Measurements from ENCODE around the gene ZNF487. TPM values are rescaled to one million over a fixed set of nuclear protein-coding genes. Genes with fewer than 3 reads are reported as not detected.
A peak's percentile ranks its signal among the peaks of the same experiment; 100 is the strongest.
"Not testable (repeated sequence)": the region's sequence is repeated elsewhere in the genome, so short reads cannot be mapped to it uniquely, and the experiment has no call there.

ZNF487 gene
- total and polyA plus RNA-seq, 4 experiments from 2014 or later = 3.1 to 7.7 (median 5.2) TPM

DNA sequence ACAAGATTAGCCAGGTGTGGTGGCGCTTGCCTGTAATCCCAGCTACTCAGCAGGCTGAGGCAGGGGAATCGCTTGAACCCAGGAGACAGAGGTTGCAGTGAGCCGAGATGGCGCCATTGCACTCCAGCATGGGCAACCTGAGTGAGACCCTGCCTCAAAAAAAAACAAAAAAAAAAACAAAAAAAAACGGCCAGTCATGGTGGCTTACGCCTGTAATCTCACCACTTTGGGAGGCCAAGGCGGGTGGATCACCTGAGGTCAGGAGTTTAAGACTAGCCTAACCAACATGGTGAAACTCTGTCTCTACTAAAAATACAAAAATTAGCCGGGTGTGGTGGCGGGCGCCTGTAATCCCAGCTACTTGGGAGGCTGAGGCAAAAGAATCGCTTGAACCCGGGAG is 10.4 kb upstream of the ZNF487 start:
- CTCF ChIA-PET (ENCODE audit: partially characterized antibody) = interaction anchor here (0.7 kb wide), 1 partner anchor 47 kb away, joined by 4 read pairs; no protein-coding TSS in a partner anchor
- H3K27ac ChIP-seq (ENCODE audit: low read depth, low read length); H3K27ac Mint-ChIP-seq; H3K4me3 ChIP-seq (ENCODE audit: low read length in 2 of 2); DNase-seq; H3K36me3 ChIP-seq (ENCODE audit: insufficient read depth, low read length); H3K9me3 Mint-ChIP-seq; H3K9me3 ChIP-seq (ENCODE audit: control insufficient read depth in 1 of 2, low read length in 2 of 2); H3K4me3 Mint-ChIP-seq; H3K36me3 Mint-ChIP-seq; intact Hi-C loops (cut with micrococcal nuclease); H3K27me3 Mint-ChIP-seq; H3K27me3 ChIP-seq (ENCODE audit: insufficient read depth, low read length): not testable (repeated sequence)
- POLR2A ChIA-PET (ENCODE audit: partially characterized antibody) = interaction anchor here (0.6 to 2.0 kb wide), 4 partner anchors 10 to 30 kb away, joined by 3 to 11 read pairs (median 5); partner anchors contain the start of gene ZNF487
- peaks cover 30% of the 10 kb centered on the region for H3K4me1 ChIP-seq (ENCODE audit: insufficient read depth, low read length)
- H3K4me1 Mint-ChIP-seq = peaks cover 9 to 24% (median 15%) of the 10 kb centered on the region in 4 donors

DNA sequence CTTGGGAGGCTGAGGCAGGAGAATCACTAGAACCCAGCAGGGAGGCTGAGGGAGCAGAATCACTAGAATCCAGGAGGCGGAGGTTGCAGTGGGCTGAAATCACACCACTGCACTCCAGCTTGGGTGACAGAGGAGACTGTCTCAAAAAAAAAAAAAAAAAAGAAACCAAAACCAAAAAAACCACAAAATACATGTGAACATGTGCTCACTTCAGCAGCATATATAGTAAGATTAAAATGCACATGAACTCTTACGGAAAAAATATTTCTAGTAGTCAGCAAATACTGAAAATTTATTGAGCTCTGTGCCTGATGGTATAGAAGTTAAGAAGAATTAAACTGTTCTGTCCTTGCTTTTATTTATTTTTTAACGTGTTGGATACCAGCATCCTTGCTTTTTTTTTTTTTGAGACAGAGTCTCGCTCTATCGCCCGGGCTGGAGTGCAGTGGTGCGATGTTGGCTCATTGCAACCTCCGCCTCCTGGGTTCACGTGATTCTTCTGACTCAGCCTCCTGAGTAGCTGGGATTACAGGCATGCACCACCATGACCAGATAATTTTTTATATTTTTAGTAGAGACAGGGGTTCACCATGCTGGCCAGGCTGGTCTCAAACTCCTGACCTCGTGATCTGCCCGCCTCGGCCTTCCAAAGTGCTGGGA is 9.6 kb upstream of the ZNF487 start:
- POLR2A ChIA-PET (ENCODE audit: partially characterized antibody) = interaction anchor here (0.6 to 1.8 kb wide), 5 partner anchors 9 to 31 kb away, joined by 3 to 11 read pairs (median 6); partner anchors contain the start of gene ZNF487

DNA sequence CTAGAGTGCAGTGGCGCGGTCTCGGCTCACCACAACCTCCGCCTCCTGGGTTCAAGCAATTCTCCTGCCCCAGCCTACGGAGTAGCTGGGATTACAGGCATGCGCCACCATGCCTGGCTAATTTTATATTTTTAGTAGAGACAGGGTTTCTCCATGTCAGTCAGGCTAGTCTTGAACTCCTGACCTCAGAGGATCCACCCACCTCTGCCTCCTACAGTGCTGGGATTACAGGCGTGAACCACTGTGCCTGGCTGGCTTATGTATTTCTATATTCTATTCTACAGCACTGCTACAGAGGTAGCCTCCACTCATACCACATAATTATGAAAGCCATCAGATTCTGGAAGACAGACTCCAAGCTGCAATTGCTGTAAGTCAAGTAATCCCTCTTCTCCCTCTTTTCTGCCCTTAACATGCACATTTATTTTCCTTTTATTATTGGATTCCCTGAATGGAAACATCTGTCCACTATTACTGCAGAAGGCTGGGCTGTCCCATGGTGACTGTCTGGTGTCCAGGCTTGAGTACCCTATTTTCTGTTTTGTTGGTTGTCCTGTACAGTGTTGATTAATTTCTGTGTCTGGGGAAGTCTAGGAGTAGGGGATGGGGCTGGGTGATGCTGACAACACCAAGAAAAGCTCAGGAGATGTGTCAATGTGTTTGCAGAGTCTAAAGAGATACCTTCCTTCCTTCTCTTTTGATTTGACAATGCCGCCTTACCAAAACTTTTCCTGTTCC is 5.8 kb upstream of the ZNF487 start:
- Mint-ChIP-seq H3K4me3 (no peak overlapping the region), H3K27me3 (no peaks in the 10 kb centered on the region), H3K27ac (peak overlapping the region in 2 of 7 donors; percentile 71 to 82), H3K9me3 (no peaks in the 10 kb centered on the region), H3K36me3 (peaks cover 3% of the 10 kb centered on the region in 2 donors), H3K4me1 (peaks cover 7 to 21% (median 13%) of the 10 kb centered on the region in 4 donors)
- H3K9me3 ChIP-seq (ENCODE audit: control insufficient read depth in 1 of 2, low read length in 2 of 2) = no peaks in the 10 kb centered on the region
- DNase-seq = no peak
- no peak overlapping the region for H3K27ac ChIP-seq (ENCODE audit: low read depth, low read length)
- no peaks in the 10 kb centered on the region for H3K27me3 ChIP-seq (ENCODE audit: insufficient read depth, low read length)
- no peaks in the 10 kb centered on the region for H3K36me3 ChIP-seq (ENCODE audit: insufficient read depth, low read length)
- H3K4me3 ChIP-seq (ENCODE audit: low read length in 2 of 2) = no peak overlapping the region
- CTCF ChIA-PET (ENCODE audit: partially characterized antibody) = interaction anchor here (0.6 to 1.2 kb wide), 3 partner anchors 10 to 52 kb away, joined by 3 read pairs; no protein-coding TSS in a partner anchor
- POLR2A ChIA-PET (ENCODE audit: partially characterized antibody) = interaction anchor here (1.8 kb wide), 1 partner anchor 11 kb away, joined by 4 read pairs; no protein-coding TSS in a partner anchor
- intact Hi-C loops (cut with micrococcal nuclease) = no loop called here
- peaks cover 28% of the 10 kb centered on the region for H3K4me1 ChIP-seq (ENCODE audit: insufficient read depth, low read length)

More for the DNA sequence above, 9.6 kb upstream of the ZNF487 start:
- H3K4me1 Mint-ChIP-seq = peaks cover 7 to 20% (median 12%) of the 10 kb centered on the region in 4 donors
- H3K36me3 Mint-ChIP-seq = no peaks in the 10 kb centered on the region
- intact Hi-C loops (cut with micrococcal nuclease) = no loop called here
- Histone ChIP-seq H3K27me3 (ENCODE audit: insufficient read depth, low read length) (no peaks in the 10 kb centered on the region), H3K9me3 (ENCODE audit: control insufficient read depth in 1 of 2, low read length in 2 of 2) (no peaks in the 10 kb centered on the region), H3K4me3 (ENCODE audit: low read length in 2 of 2) (no peak overlapping the region), H3K36me3 (ENCODE audit: insufficient read depth, low read length) (no peaks in the 10 kb centered on the region), H3K4me1 (ENCODE audit: insufficient read depth, low read length) (peaks cover 25% of the 10 kb centered on the region), H3K27ac (ENCODE audit: low read depth, low read length) (no peak overlapping the region)
- no peaks in the 10 kb centered on the region for H3K27me3 Mint-ChIP-seq
- H3K4me3 Mint-ChIP-seq = peak overlapping the region in 7 of 8 donors; percentile 47 to 74 (median 58)
- DNase-seq = peak; percentile 40 to 66 (median 50)
- H3K27ac Mint-ChIP-seq = peak overlapping the region; percentile 77 to 92 (median 90)
- H3K9me3 Mint-ChIP-seq = no peaks in the 10 kb centered on the region
- CTCF ChIA-PET (ENCODE audit: partially characterized antibody) = interaction anchor here (0.7 to 1.4 kb wide), 3 partner anchors 17 to 37 kb away, joined by 3 to 5 read pairs (median 3); no protein-coding TSS in a partner anchor

DNA sequence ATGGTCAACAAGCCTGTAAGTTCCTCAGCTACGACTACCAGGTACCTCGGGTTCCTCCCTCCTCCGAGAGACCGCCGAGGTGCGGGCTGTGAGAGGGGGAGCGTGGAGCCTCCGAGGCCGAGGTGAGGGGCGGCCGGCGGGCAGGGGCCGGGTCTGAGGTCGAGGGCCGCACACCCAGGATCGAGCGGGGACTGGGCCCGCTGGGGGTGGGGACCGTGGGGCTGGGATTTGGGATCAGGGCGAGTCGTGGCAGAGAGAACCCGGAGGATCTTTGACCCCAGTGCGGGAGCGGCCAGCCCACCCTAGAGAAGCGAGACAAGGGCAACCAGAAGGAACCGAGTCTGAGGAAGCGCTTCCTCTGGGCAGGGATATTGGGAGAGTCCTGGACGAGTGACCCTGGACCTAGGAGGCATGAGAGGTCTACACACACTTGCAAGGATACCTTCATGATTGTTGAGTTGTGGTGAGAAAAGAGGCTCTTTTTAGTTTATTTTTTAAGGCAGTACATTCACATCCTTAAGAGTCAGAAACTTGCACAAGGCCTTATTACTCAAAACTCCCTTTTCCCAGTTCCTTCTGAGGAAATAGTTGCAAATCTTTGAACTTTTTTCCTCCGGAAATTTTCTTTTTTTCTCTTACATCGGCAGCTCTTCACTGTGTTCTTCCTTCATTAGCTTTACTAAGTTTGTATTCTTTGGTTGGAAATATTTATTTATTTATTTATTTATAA is 395 bp downstream of the ZNF487 start:
- Histone ChIP-seq H3K27ac (ENCODE audit: low read depth, low read length) (peak overlapping the region; percentile 96), H3K4me3 (ENCODE audit: low read length in 2 of 2) (peak overlapping the region; percentile 67 to 90), H3K4me1 (ENCODE audit: insufficient read depth, low read length) (peaks cover 13% of the 10 kb centered on the region), H3K9me3 (ENCODE audit: control insufficient read depth in 1 of 2, low read length in 2 of 2) (no peaks in the 10 kb centered on the region), H3K27me3 (ENCODE audit: insufficient read depth, low read length) (no peaks in the 10 kb centered on the region), H3K36me3 (ENCODE audit: insufficient read depth, low read length) (no peaks in the 10 kb centered on the region)
- H3K9me3 Mint-ChIP-seq = peaks cover 0 to 5% (median 0%) of the 10 kb centered on the region in 8 donors
- H3K27ac Mint-ChIP-seq = peak overlapping the region; percentile 98 to 100 (median 99)
- H3K36me3 Mint-ChIP-seq = peaks cover 7 to 8% of the 10 kb centered on the region in 2 donors
- CTCF ChIA-PET (ENCODE audit: partially characterized antibody) = interaction anchor here (0.6 to 3.7 kb wide), 7 partner anchors 11 to 47 kb away, joined by 3 to 19 read pairs (median 5); no protein-coding TSS in a partner anchor
- intact Hi-C loops (cut with micrococcal nuclease) = loop anchor here (1.0 to 5.0 kb wide), 4 partner anchors 15 to 299 kb away; partner anchors contain the start of gene CSGALNACT2
- H3K4me3 Mint-ChIP-seq = peak overlapping the region; percentile 83 to 99 (median 97)
- H3K27me3 Mint-ChIP-seq = no peaks in the 10 kb centered on the region
- no peak for DNase-seq
- POLR2A ChIA-PET (ENCODE audit: partially characterized antibody) = interaction anchor here (1.0 to 5.3 kb wide), 19 partner anchors 10 to 799 kb away, joined by 3 to 60 read pairs (median 7); partner anchors contain the start of genes CSGALNACT2, HNRNPF and ZNF33B
- peaks cover 15 to 28% (median 21%) of the 10 kb centered on the region in 4 donors for H3K4me1 Mint-ChIP-seq

DNA sequence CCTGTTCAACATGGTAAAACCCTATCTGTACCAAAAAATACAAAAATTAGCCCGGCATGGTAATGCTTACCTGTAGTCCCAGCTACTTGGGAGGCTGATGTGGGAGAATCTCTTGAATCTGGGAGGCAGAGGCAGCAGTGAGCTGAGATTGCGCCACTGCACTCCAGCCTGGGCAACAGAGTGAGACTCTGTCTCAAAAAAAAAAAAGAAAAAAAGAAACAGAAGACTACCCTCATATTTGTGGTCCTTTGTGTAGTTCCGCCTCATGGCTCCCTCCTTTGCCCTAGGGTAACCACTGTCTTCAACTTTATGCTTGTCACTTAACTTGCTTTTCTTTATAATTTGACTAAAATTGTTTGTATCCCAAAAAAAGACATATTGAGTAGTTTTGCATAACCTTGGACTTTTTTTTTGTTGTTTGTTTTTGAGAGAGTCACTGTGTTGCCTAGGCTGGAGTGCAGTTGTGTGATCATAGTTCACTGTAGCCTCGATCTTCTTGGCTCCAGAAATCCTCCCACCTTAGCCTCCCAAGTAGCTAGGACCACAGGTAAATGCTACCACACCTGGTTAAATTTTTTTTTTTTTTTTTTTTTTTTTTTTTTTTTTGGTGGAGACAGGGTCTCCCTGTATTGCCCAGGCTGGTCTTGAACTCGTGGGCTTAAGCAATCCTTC is 3.7 kb downstream of the ZNF487 start:
- Mint-ChIP-seq H3K36me3 (peaks cover 8 to 13% of the 10 kb centered on the region in 2 donors), H3K9me3 (peaks cover 0 to 5% (median 0%) of the 10 kb centered on the region in 8 donors), H3K27ac (peak overlapping the region in 5 of 7 donors; percentile 17 to 74 (median 66)), H3K27me3 (no peaks in the 10 kb centered on the region), H3K4me1 (peaks cover 16 to 31% (median 26%) of the 10 kb centered on the region in 4 donors), H3K4me3 (no peak overlapping the region)
- intact Hi-C loops (cut with micrococcal nuclease) = no loop called here
- Histone ChIP-seq H3K4me1 (ENCODE audit: insufficient read depth, low read length) (peaks cover 9% of the 10 kb centered on the region), H3K27ac (ENCODE audit: low read depth, low read length) (no peak overlapping the region), H3K4me3 (ENCODE audit: low read length in 2 of 2) (no peak overlapping the region), H3K9me3 (ENCODE audit: control insufficient read depth in 1 of 2, low read length in 2 of 2) (peaks cover 0 to 3% of the 10 kb centered on the region in 2 donors), H3K36me3 (ENCODE audit: insufficient read depth, low read length) (no peaks in the 10 kb centered on the region), H3K27me3 (ENCODE audit: insufficient read depth, low read length) (no peaks in the 10 kb centered on the region)
- POLR2A ChIA-PET (ENCODE audit: partially characterized antibody) = interaction anchor here (1.1 to 2.0 kb wide), 2 partner anchors 9 to 44 kb away, joined by 4 to 5 read pairs; no protein-coding TSS in a partner anchor
- CTCF ChIA-PET (ENCODE audit: partially characterized antibody) = no interaction called here
- DNase-seq = no peak

DNA sequence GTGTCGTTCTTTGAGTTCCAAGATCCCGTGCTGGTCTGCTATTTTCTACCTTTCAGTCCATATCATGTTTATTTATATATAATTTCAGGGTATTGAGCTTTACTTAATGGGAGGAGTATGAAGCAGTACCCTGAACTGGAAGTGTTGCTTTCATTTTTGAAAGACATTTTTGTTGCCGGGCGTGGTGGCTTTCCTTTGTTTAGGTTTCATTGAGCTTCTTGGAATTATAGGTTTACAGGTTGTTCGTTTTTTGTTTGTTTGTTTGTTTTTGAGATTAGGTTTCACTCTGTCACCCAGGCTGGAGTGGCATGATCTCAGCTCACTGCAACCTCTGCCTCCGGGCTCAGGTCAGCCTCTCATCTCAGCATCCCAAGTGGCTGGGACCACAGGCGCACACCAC is 7.4 kb downstream of the ZNF487 start:
- DNase-seq = no peak
- H3K4me3 ChIP-seq (ENCODE audit: low read length in 2 of 2) = no peak overlapping the region
- ChIA-PET POLR2A (ENCODE audit: partially characterized antibody) (interaction anchor here (1.3 to 1.4 kb wide), 2 partner anchors 9 to 37 kb away, joined by 4 to 5 read pairs; no protein-coding TSS in a partner anchor), CTCF (ENCODE audit: partially characterized antibody) (interaction anchor here (1.0 to 1.4 kb wide), 3 partner anchors 8 to 45 kb away, joined by 3 to 4 read pairs (median 3); no protein-coding TSS in a partner anchor)
- intact Hi-C loops (cut with micrococcal nuclease) = no loop called here
- no peaks in the 10 kb centered on the region for H3K36me3 ChIP-seq (ENCODE audit: insufficient read depth, low read length)
- Mint-ChIP-seq H3K27ac (no peak overlapping the region), H3K9me3 (peaks cover 0 to 5% (median 0%) of the 10 kb centered on the region in 8 donors), H3K4me3 (peak overlapping the region in 2 of 8 donors; percentile 12 to 36), H3K27me3 (no peaks in the 10 kb centered on the region), H3K36me3 (peaks cover 3 to 21% of the 10 kb centered on the region in 2 donors), H3K4me1 (peaks cover 9 to 15% (median 11%) of the 10 kb centered on the region in 4 donors)
- H3K27ac ChIP-seq (ENCODE audit: low read depth, low read length) = no peak overlapping the region
- H3K4me1 ChIP-seq (ENCODE audit: insufficient read depth, low read length) = peaks cover 5% of the 10 kb centered on the region
- no peaks in the 10 kb centered on the region for H3K27me3 ChIP-seq (ENCODE audit: insufficient read depth, low read length)
- H3K9me3 ChIP-seq (ENCODE audit: control insufficient read depth in 1 of 2, low read length in 2 of 2) = peaks cover 0 to 3% of the 10 kb centered on the region in 2 donors
